ENCODE data around the gene CAMTA1.

DNA sequence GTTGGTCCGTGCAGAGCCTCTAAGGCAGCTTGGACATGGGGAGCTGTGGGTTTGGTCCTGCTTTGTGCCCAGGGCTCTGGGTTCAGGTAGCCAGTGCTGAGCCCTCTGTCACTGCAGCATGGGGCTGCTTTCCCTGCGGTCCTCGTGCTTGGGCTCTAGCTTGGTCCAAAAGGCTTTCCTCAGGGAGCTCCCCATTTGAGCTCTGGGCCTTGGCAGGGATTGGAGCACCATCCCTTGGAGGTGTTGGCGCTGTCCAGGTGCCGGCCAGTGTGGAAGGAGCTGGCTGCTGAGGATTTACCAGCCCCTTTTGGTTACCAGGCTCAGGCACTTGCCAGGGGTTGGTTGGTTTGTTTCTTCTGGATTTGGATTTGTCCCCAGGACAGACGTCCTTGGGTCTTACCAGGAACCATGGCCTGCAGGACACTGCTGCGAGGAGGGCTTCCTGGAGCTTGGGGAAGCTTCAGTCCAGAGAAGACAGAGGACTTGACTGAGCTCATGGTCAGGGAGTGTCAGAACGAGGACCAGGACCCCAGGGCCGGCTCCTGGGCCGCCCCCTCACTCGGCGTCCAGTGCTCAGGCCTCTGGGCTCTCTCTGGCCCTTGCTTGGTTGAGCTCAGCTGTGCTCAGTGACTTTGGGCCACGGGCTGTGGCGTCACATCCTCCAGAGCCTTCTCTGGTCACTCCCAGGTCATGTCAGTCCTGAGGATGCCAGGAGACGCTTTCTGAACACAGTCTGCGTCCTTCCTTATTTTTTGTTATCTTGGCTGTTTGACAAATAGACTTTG is 224.7 kb downstream of the CAMTA1 start:
- TF ChIP-seq, protein P1, sequence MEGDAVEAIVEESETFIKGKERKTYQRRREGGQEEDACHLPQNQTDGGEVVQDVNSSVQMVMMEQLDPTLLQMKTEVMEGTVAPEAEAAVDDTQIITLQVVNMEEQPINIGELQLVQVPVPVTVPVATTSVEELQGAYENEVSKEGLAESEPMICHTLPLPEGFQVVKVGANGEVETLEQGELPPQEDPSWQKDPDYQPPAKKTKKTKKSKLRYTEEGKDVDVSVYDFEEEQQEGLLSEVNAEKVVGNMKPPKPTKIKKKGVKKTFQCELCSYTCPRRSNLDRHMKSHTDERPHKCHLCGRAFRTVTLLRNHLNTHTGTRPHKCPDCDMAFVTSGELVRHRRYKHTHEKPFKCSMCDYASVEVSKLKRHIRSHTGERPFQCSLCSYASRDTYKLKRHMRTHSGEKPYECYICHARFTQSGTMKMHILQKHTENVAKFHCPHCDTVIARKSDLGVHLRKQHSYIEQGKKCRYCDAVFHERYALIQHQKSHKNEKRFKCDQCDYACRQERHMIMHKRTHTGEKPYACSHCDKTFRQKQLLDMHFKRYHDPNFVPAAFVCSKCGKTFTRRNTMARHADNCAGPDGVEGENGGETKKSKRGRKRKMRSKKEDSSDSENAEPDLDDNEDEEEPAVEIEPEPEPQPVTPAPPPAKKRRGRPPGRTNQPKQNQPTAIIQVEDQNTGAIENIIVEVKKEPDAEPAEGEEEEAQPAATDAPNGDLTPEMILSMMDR (IDR thresholded peaks at IDR 0.05 in 2 of 3, conservative IDR thresholded peaks at IDR 0.05 in 1 of 3; ENCODE audit: insufficient read depth in 2 of 3, low read depth in 1 of 3, low read length in 3 of 3): no peak
- no peak for TF ChIP-seq MYNN (IDR thresholded peaks at IDR 0.05)
- no peak for TF ChIP-seq MYNN (CRISPR knock-in tag; IDR thresholded peaks at IDR 0.05)
- no peak for TF ChIP-seq SLC30A9 (CRISPR knock-in tag; IDR thresholded peaks at IDR 0.05)
